NCI-H1694 (cell line): ENCODE results near the gene PLA2G2E.
"Not testable (repeated sequence)": the region's sequence is repeated elsewhere in the genome, so short reads cannot be mapped to it uniquely, and the experiment has no call there.

ENCODE experiments used
- DNase-seq: peaks from one replicate; lab custom pipeline; 2025; lab: John Stamatoyannopoulos, UW

Gene PLA2G2E

DNA sequence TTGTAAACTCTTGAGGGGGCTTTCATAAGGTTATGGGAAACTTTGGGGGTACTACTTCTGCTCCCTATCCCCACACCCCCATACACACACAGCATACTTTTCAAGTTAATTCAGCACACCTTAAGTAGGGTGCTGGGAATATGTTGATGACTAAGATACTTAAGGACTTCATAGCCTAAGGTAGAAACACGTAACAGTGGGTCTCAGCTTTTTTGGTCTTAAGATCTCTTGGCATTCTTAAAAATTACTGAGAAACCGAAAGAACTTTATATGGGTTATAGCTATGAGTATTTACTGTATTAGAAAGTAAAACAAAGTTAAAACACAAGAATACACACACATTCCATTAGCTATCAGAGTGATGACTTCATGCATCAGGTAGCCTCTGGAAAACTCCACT lies 39.1 kb downstream of the PLA2G2E start:
- DNase-seq = no peak

DNA sequence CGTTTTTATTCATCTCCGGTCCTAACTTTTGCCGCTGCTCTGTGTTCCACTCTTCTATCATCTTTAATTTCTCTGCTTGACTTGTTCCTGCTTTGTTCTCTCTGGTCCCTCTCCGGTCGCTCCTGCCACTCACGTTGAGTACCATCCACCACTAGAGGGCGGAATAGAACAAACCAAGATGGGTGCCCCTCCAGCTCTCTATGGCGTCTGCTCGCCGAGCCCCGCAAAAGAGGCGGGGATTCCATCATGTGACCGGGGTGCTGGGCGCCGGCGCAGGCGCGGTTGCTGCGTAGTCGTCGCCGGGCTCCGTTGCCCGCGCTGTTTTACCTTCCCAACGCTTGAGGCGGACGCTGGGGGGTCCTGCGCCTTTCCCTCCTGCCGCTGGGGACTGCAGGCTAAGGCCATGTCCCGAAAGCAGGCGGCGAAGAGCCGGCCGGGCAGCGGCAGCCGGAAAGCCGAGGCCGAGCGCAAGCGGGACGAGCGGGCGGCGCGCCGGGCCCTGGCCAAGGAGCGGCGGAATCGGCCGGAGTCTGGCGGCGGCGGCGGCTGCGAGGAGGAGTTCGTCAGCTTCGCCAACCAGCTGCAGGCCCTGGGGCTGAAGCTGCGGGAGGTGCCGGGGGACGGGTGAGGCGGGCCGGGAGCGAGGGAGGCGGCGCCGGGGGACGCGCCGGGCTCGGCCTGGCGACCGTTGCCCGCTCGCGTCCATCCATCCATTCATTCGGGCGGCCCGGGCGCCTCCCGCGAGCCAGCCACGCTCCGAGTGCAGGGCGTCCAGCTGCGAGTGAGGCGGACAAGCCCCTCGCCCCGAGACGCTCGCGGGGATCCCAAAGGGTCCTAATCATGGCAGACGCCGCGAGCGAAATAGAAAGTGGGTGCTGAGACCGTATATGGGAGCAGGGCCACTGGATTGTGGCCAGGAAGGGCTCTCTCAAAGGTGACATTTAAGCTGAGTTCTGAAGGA lies 41.0 kb downstream of the PLA2G2E start, which contains the start of gene OTUD3:
TSS of gene OTUD3 (plus strand) at position 285 of the 961 bp plus-strand sequence. CDS start at position 404, 119 bp downstream.
- DNase-seq = peak; percentile 95

DNA sequence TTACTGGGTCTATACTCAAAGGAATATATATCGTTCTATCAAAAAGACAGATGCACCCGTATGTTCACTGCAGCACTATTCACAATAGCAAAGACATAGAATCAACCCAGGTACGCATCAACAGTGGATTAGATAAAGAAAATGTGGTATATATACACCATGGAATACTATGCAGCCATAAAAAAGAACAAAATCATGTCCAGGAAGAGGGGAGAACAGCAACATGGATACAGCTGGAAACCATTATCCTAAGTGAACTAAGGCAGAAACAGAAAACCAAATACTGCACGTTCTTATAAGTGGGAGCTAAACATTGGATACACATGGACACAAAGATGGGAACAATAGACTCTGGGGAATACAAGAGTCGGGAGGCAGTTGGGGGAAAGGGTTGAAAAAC lies 42.6 kb downstream of the PLA2G2E start:
- not testable (repeated sequence) for DNase-seq

DNA sequence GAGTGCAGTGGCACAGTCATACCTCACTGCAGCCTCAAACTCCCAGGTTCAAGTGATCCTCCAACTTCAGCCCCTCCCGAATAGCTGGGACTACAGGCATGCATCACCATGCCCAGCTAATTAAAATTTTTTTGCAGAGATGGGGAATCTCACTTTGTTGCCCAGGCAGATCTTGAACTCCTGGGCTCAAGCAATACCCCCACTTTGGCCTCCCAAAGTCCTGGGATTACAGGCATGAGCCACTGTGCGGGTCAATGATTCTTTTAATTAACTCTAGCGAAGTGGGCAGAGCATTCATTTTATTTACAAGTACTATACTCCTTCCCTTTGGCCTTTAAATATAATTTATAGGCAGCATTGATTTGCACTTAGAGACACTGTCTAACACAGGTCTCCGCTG lies 43.8 kb downstream of the PLA2G2E start:
- no peak for DNase-seq

DNA sequence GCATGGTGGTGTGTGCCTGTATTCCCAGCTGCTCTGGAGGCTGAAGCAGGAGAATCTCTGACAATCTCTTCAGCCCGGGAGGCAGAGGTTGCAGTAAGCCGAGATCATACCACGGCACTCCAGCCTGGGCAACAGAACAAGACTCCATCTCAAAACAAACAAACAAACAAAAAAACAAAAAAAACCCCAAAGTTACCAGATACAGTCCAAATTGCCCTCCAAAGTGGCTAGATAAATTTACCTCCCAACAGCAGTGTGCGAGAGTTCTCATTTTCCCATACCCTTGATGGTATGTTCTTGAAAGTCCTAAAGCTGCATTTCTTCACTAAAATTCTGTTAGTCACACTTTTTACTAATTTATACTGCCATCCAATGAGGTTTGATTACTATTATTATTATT lies 44.2 kb downstream of the PLA2G2E start:
- no peak for DNase-seq

DNA sequence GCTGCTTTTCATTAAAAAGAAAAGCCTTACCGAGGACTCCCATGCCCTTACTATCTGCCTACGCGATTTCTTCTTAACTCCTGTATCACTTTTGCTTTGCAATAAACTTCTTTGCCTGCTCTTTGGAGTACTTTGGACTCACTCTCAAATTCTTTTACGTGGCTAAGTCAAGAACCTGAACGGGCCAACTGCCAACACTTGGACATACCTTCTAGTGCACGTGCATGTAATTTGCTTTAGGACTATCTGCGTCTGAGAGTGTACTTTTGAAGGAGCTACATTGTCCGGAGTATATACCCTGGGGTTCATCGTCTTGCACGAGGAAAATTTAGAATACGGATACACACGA lies 44.8 kb downstream of the PLA2G2E start:
- DNase-seq = no peak

DNA sequence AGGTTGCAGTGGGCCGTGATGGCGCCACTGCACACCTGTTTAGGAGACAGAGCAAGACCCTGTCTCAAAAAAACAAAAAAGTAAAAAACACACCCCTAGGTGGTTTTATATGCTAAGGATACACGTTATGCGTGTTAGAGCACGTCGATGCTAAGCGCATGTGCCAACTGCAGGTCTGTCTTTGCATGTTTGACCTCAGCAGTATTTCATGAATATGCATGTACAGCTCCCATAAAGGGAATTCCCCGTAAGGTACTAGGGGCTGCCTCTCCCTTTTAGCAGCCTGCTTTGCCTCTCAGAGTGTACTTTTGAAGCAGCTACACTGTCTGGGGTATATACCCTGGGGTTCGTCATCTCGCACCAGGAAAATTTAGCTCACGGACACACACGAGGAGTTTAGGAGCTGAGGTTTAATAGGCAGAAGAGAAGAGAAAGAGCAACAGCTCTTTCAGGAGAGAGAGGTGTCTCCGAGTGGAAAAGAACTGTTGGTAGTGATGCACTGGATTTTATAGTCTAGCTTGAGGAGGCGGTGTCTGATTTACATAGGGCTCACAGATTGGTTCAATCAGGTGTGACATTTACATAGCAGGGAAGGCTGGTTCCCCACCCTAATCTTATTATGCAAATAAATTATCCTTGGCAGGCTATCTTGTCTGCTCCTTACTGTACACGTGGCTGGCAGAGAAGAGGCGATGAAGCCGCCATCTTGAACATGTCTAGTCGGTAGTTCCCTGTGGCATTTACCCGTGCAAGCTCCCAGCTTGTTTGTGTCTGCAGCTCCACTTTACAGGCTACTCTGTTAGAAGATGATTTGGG lies 45.4 kb downstream of the PLA2G2E start:
- no peak for DNase-seq

DNA sequence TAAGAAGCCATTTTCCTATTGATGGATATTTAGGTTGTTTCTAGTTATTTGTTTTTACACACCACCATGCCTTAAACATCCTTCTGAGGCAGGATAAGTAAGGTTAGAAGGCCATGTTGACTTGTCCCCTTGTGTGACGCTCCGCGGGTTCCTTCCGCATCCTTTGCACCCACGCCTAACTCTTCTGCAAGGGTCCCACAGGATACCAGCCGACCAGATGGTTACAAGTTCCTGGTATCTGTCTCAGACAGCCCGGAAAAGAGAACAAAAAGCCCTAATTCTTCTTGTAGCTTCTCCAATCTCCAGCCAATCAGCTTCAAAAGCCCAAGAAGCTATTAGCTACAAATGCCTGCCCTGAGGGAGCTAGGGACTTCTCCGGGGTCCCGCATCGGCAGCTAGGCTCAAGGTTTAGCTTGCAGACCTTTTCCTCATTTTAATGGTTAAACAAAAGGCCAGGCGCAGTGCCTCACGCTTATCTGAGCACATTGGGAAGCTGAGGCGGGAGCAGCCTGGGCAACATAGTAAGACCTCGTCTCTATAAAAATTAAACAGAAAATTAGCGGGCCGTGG lies 46.2 kb downstream of the PLA2G2E start:
- DNase-seq = no peak

DNA sequence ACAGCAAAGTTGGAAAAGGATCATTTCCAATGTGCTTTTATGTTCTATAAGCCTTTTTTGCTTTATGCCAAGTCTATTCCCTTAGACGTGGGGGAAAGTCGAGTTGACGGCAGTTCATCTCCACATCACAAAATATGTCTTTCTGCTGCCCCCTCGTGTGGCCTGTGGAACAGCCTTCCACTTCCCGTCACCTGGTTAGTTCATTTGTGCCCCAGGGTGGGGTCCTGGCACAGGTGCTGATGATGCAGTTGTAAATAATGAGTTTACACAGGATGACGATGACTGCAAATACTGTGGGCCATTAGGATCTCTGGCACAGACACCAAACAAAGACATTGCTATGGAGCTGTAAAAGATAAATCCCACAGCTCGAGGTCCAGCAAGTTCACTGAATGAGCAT lies 51.2 kb downstream of the PLA2G2E start:
- DNase-seq = no peak
